Lower lobe of right lung (tissue), 2 donors: Measurements from ENCODE around the gene RAB6B. TPM values are rescaled to one million over a fixed set of nuclear protein-coding genes. Genes with fewer than 3 reads are reported as not detected.

Experiments used
- ATAC-seq, 2 donors: fragments of 200-7000 bp; cut with Tn5 transposase; one replicate each; pipeline ENCODE4 v1.9.1; 2020 to 2022; ENCODE audit warnings: mild to moderate bottlenecking in 2 of 2, moderate library complexity in 2 of 2
- DNase-seq: peaks from one replicate; pipeline ENCODE4 v3.0.0-alpha.2; 2020
- H3K27ac ChIP-seq: fragments of 200-600 bp; one replicate; pipeline ENCODE4 v1.8.0; 2022
- H3K27me3 ChIP-seq: fragments of 200-600 bp; one replicate; pipeline ENCODE4 v1.8.0; 2022; ENCODE audit warnings: low read depth
- H3K36me3 ChIP-seq: fragments of 200-600 bp; one replicate; pipeline ENCODE4 v1.8.0; 2022; ENCODE audit warnings: mild to moderate bottlenecking
- H3K4me1 ChIP-seq: fragments of 200-600 bp; one replicate; pipeline ENCODE4 v1.8.0; 2022
- H3K4me3 ChIP-seq: fragments of 200-600 bp; one replicate; pipeline ENCODE4 v1.8.0; 2022; ENCODE audit warnings: mild to moderate bottlenecking
- H3K9me3 ChIP-seq: fragments of 200-600 bp; one replicate; pipeline ENCODE4 v1.8.0; 2022
- intact Hi-C: fragments of 100-400 bp; cut with DNase I; formaldehyde crosslinking; loops from one replicate; pipeline ENCODE4 v1.11.0; 2022
- total RNA-seq: library from RNA; stranded (reverse); fragmentation: NEBNext Ultra II Directional; extraction: Animal tissue kit (Norgen Biotek cat#: 25700); gene quantifications from one replicate; pipeline ENCODE4 v1.2.1, GENCODE V29; 2021
- TF ChIP-seq, protein P1 (sequence below): fragments of 200-600 bp; IDR thresholded peaks from one replicate; pipeline ENCODE4 v1.8.0; 2022; ENCODE audit warnings: antibody characterized with exemption, mild to moderate bottlenecking
- donor health status: DM: no; HTN: yes; CAD: no; lungs with severe emphysema.

Gene RAB6B
- total RNA-seq, 1 donor from 2014 or later, result 5.5 TPM

DNA sequence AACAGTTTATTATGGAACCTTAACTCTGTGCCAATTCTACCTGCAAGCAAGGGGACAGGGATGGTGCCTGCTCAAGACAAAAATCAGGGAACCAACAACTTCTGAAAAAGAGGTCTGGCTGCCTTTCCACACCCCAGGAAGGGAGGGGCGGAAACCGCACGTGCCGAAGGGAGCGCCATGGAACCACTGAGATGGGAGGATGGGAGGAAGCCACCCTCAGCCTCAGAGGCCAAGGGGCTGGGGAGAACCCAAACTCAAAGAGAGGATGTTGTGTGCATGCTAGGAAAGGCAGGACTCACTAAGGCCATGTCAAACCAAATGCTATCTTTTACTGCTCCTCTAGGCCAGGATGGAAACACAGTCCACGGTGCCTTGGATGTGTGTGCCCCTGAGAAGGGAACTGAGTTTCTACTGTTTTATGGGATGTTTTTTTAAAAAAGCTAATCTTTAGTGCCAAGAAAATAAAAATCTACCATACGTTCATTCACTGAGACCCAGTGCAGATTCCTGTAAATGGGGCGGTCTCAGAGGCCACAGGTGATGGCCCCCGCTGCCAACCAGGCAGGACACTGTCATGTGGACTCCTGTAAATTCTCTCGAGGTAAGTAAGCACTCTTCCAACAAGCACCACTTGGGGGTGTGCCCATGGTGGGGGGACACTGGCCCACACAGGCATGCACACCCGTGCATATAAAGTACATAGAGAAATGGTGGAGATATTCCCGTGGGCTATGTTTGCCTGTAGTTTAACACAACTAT is 69.5 kb downstream of the RAB6B start:
- intact Hi-C loops, result no loop called here
- TF ChIP-seq, protein P1, sequence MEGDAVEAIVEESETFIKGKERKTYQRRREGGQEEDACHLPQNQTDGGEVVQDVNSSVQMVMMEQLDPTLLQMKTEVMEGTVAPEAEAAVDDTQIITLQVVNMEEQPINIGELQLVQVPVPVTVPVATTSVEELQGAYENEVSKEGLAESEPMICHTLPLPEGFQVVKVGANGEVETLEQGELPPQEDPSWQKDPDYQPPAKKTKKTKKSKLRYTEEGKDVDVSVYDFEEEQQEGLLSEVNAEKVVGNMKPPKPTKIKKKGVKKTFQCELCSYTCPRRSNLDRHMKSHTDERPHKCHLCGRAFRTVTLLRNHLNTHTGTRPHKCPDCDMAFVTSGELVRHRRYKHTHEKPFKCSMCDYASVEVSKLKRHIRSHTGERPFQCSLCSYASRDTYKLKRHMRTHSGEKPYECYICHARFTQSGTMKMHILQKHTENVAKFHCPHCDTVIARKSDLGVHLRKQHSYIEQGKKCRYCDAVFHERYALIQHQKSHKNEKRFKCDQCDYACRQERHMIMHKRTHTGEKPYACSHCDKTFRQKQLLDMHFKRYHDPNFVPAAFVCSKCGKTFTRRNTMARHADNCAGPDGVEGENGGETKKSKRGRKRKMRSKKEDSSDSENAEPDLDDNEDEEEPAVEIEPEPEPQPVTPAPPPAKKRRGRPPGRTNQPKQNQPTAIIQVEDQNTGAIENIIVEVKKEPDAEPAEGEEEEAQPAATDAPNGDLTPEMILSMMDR, result no peak
- Histone ChIP-seq H3K27me3 (no peaks in the 10 kb centered on the region), H3K9me3 (no peaks in the 10 kb centered on the region), H3K4me3 (no peak overlapping the region), H3K4me1 (no peaks in the 10 kb centered on the region), H3K27ac (no peak overlapping the region), H3K36me3 (peaks cover 36% of the 10 kb centered on the region)
- ATAC-seq (no peak), DNase-seq (no peak)

DNA sequence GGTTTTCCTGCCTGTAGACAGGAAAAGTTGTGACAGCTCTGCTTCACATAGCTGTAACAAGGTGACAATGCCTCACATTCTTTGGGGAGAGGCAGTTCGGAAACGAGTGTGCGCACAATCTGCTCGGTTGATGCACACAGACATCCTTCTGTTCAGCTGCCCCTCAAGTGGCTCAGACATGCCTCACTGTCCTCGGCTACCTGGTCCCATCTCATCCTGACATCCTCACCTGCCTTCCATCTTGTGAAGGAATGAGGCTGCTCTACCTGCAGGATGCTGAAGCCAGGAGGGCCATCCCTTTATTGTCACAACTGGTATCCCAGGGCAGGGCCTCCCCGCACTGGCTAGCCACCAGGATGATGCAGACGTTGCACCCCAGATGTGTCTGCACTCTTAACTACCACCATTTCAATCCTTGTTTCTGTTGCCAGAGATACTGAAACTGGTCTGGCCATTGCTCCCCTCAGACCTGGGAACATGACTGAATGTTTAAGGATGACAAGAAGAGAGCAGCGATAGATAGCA is 70.7 kb downstream of the RAB6B start:
- no peaks in the 10 kb centered on the region for H3K4me1 ChIP-seq
- H3K27ac ChIP-seq, result no peak overlapping the region
- DNase-seq (no peak), ATAC-seq (no peak)
- intact Hi-C loops, result no loop called here
- H3K4me3 ChIP-seq, result no peak overlapping the region
- H3K27me3 ChIP-seq, result no peaks in the 10 kb centered on the region
- H3K9me3 ChIP-seq, result no peaks in the 10 kb centered on the region
- TF ChIP-seq, protein P1, result no peak
- H3K36me3 ChIP-seq, result peaks cover 47% of the 10 kb centered on the region

DNA sequence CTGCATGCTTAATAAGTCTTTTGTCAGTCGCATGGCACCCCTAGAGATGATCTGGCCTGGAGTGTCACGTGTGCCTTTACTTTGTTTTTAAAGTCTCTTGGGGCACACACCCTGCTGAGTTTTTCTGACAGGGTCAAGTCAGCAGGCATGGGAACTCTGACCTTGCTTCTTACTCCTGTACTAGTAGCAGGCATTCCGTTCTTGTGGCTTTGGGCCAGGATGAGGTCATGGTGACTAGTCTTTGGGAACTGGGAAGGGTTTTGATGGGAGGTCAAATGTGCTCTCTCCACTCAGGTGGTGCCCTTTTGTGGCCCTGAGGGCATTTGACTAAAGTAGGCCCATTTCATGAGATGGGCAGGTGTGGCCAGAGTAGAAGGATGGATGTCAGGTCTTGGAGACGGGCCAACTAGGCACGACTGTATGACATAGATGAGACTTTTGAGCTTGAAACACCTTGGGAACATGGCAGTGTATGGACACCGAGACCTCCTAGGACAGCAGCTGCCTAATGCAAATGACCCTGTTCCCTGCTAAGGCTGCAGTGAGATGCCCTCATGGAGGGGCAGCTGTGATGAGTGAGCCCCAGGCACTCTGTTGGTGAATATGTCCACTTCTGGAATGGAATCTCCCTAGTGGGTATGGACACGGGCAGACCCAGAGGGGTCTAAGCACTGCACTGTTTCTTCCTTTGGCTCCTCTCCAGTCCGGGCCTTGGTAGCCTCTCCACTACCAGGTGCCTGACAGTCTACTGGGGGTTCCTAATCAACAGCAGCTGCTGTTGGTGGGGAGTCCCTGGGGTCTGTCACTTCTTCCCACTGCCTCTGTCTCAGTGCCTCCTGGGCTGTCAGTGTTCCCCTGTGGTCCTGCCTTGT is 73.7 kb downstream of the RAB6B start:
- DNase-seq, result no peak

DNA sequence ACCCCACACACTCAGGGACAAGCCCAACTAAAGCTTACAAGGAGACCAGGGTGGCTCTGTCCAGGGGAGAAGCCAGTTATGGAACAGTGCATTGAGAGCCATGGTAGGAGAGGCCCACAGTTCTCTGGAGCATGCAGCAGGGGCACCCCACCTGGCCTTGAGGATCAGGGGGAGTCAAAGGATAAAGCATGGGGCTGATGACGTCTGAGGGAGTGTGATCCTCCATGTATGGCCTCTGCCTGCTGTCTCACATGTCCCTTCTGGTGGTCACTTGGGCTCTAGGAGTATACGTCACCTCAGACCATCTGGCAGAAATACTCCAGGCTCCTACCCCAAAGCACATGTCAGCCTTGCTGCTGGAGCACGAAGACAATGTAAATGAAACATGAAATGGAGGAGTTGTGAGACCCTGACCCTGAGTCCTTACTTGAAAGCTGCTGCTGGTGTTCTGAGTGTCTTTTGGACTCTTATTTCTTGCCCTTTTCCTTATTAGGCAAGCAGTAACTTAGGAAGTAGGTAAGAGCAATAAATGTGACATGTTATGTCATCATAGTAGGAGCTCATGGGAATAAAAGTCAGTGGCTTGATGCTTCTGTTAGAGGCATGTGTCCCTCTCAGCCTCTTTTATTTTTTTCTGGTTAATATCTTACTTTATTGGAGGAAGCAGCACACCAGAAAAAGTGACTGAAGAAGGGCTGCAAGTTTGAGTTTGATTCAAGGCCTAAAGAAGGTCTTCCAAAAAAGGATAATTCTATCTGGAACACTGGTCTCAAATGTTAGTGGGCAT is 74.6 kb downstream of the RAB6B start:
- H3K27ac ChIP-seq, result no peak overlapping the region
- peaks cover 79% of the 10 kb centered on the region for H3K36me3 ChIP-seq
- no peak overlapping the region for H3K4me3 ChIP-seq
- TF ChIP-seq, protein P1, result no peak
- no peak for ATAC-seq
- H3K9me3 ChIP-seq, result no peaks in the 10 kb centered on the region
- no peaks in the 10 kb centered on the region for H3K27me3 ChIP-seq
- no peak for DNase-seq
- no peaks in the 10 kb centered on the region for H3K4me1 ChIP-seq
- intact Hi-C loops, result no loop called here

More for the DNA sequence above, 73.7 kb downstream of the RAB6B start:
- no peak overlapping the region for H3K27ac ChIP-seq
- ATAC-seq, result peak; percentile 14 to 62
- TF ChIP-seq, protein P1, result no peak
- intact Hi-C loops, result no loop called here
- no peaks in the 10 kb centered on the region for H3K27me3 ChIP-seq
- no peaks in the 10 kb centered on the region for H3K9me3 ChIP-seq
- peaks cover 70% of the 10 kb centered on the region for H3K36me3 ChIP-seq
- no peak overlapping the region for H3K4me3 ChIP-seq
- no peaks in the 10 kb centered on the region for H3K4me1 ChIP-seq

DNA sequence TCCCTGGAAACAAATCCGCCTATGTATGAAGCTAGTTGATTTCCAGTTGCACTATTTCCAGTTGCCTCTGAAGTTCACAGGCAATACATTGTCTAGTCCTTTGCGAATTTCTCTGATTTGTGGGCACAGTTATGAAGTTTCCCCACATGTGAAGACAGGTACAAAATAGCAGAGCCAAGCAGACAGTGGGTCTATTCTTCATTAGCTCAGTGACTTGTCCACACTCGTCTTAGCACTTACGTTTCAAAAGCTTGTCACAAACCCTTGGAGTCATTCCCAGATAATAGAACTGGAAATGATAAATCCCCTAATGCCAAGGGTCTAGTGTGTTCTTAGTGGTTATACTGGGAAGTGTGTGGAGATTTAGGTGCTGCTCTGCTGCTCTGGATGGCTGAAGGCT is 75.6 kb downstream of the RAB6B start:
- no peak for DNase-seq
- H3K4me3 ChIP-seq, result no peak overlapping the region
- H3K27me3 ChIP-seq, result no peaks in the 10 kb centered on the region
- ATAC-seq, result no peak
- peaks cover 84% of the 10 kb centered on the region for H3K36me3 ChIP-seq
- no peaks in the 10 kb centered on the region for H3K9me3 ChIP-seq
- intact Hi-C loops, result no loop called here
- TF ChIP-seq, protein P1, result no peak
- H3K27ac ChIP-seq, result no peak overlapping the region
- H3K4me1 ChIP-seq, result no peaks in the 10 kb centered on the region
